Trophoblast cell (in vitro differentiated cells and primary cell): ENCODE data around the gene SLC13A1.
"Not testable (repeated sequence)": the region's sequence is repeated elsewhere in the genome, so short reads cannot be mapped to it uniquely, and the experiment has no call there.

Experiments used
- DNase-seq, 2 donors: peaks; one replicate each; pipeline ENCODE4 v3.0.0-alpha.2; 2016
- H2AFZ ChIP-seq: 2 replicates; pipeline ENCODE4 v1.6.1; 2013; ENCODE audit warnings: low read length, moderate library complexity, mild to moderate bottlenecking; ENCODE audit not compliant: insufficient read depth, poor library complexity
- H2AK5ac ChIP-seq: 2 replicates; pipeline ENCODE4 v1.6.1; 2013; ENCODE audit warnings: mild to moderate bottlenecking, low read length
- H2BK120ac ChIP-seq: 2 replicates; pipeline ENCODE4 v1.6.1; 2013; ENCODE audit warnings: low read length, mild to moderate bottlenecking, moderate library complexity; ENCODE audit not compliant: insufficient read depth, poor library complexity
- H2BK12ac ChIP-seq: 2 replicates; pipeline ENCODE4 v1.6.1; 2013; ENCODE audit warnings: mild to moderate bottlenecking, low read length, moderate library complexity
- H2BK5ac ChIP-seq: 2 replicates; pipeline ENCODE4 v1.6.1; 2013; ENCODE audit warnings: low read length, low read depth, moderate library complexity, mild to moderate bottlenecking; ENCODE audit not compliant: poor library complexity
- H3K14ac ChIP-seq: 2 replicates; pipeline ENCODE4 v1.6.1; 2013; ENCODE audit warnings: mild to moderate bottlenecking, low read length
- H3K18ac ChIP-seq: 2 replicates; pipeline ENCODE4 v1.6.1; 2013; ENCODE audit warnings: mild to moderate bottlenecking, low read length
- H3K23ac ChIP-seq: 2 replicates; pipeline ENCODE4 v1.6.1; 2013; ENCODE audit warnings: low read length
- H3K27ac ChIP-seq: 2 replicates; pipeline ENCODE4 v1.5.1; 2013; ENCODE audit warnings: low read depth, mild to moderate bottlenecking, inconsistent platforms, low read length, moderate library complexity
- H3K27me3 ChIP-seq: 2 replicates; pipeline ENCODE4 v1.6.1; 2013; ENCODE audit warnings: inconsistent platforms, mild to moderate bottlenecking, low read length, moderate library complexity; ENCODE audit not compliant: insufficient read depth
- H3K36me3 ChIP-seq, 2 experiments: 1 replicate in 1 of 2; 2 replicates in 1 of 2; pipeline ENCODE4 v1.6.1; 2013; ENCODE audit warnings: low read length in 2 of 2, mild to moderate bottlenecking in 2 of 2, moderate library complexity in 1 of 2; ENCODE audit not compliant: insufficient read depth in 2 of 2, control insufficient read depth in 1 of 2
- H3K4ac ChIP-seq: 2 replicates; pipeline ENCODE4 v1.6.1; 2013; ENCODE audit warnings: low read depth, mild to moderate bottlenecking, low read length, moderate library complexity
- H3K4me1 ChIP-seq, 2 experiments: 1 replicate in 1 of 2; 2 replicates in 1 of 2; pipeline ENCODE4 v1.6.1; 2013; ENCODE audit warnings: low read length in 2 of 2, mild to moderate bottlenecking in 2 of 2, moderate library complexity in 1 of 2; ENCODE audit not compliant: insufficient read depth in 2 of 2, control insufficient read depth in 1 of 2
- H3K4me2 ChIP-seq: 2 replicates; pipeline ENCODE4 v1.6.1; 2013; ENCODE audit warnings: inconsistent platforms, mild to moderate bottlenecking, low read length, moderate library complexity
- H3K4me3 ChIP-seq: 2 replicates; pipeline ENCODE4 v1.5.1; 2013; ENCODE audit warnings: mild to moderate bottlenecking, low read depth, low read length, inconsistent platforms
- H3K79me1 ChIP-seq: one replicate; pipeline ENCODE4 v1.6.1; 2013; ENCODE audit warnings: low read length
- H3K79me2 ChIP-seq: 2 replicates; pipeline ENCODE4 v1.6.1; 2013; ENCODE audit warnings: low read length, mild to moderate bottlenecking; ENCODE audit not compliant: control insufficient read depth, insufficient read depth, poor library complexity
- H3K9ac ChIP-seq: 2 replicates; pipeline ENCODE4 v1.6.1; 2013; ENCODE audit warnings: mild to moderate bottlenecking, low read length
- H3K9me3 ChIP-seq: 2 replicates; pipeline ENCODE4 v1.6.1; 2013; ENCODE audit warnings: low read depth, mild to moderate bottlenecking, control low read depth, inconsistent platforms, low read length; ENCODE audit not compliant: insufficient read depth
- H4K12ac ChIP-seq: 2 replicates; pipeline ENCODE4 v1.6.1; 2013; ENCODE audit warnings: low read depth, mild to moderate bottlenecking, low read length, moderate library complexity
- H4K8ac ChIP-seq: 2 replicates; pipeline ENCODE4 v1.6.1; 2013; ENCODE audit warnings: low read depth, mild to moderate bottlenecking, low read length, moderate library complexity
- H4K91ac ChIP-seq: one replicate; pipeline ENCODE4 v1.6.1; 2013; ENCODE audit warnings: low read depth, mild to moderate bottlenecking, low read length, moderate library complexity
- WGBS: extraction: QIAGEN DNeasy Blood & Tissue Kit; methylation state at CpG from one replicate; pipeline ENCODE4 v1.1.7; 2013; ENCODE audit warnings: missing lambda C conversion rate; ENCODE audit not compliant: insufficient read length, insufficient coverage; ENCODE audit errors: extremely low coverage; 5-methylcytosine and 5-hydroxymethylcytosine counted together

Gene SLC13A1

GRCh38 chr7:123227666-123228065, 27.9 kb upstream of the SLC13A1 start:
- not testable (repeated sequence) for H2BK12ac ChIP-seq, H3K36me3 ChIP-seq, H3K4ac ChIP-seq, H4K12ac ChIP-seq, H3K4me1 ChIP-seq, H3K14ac ChIP-seq, H3K9ac ChIP-seq, H2AK5ac ChIP-seq, H2BK5ac ChIP-seq, H3K23ac ChIP-seq, H2BK120ac ChIP-seq, H3K9me3 ChIP-seq, H4K91ac ChIP-seq, H3K4me3 ChIP-seq, H3K79me2 ChIP-seq, H2AFZ ChIP-seq, H3K4me2 ChIP-seq, H3K18ac ChIP-seq, DNase-seq, H4K8ac ChIP-seq, H3K79me1 ChIP-seq, H3K27me3 ChIP-seq, H3K27ac ChIP-seq
- no CpG with 5 or more reads among the region's 6 CpGs for WGBS

- Histone ChIP-seq H3K4ac (no peak overlapping the region), H3K9me3 (no peaks in the 10 kb centered on the region), H3K9ac (no peak overlapping the region), H4K91ac (no peak overlapping the region), H3K4me1 (no peaks in the 10 kb centered on the region), H2BK12ac (no peak overlapping the region), H2AK5ac (no peak overlapping the region), H3K79me2 (no peaks in the 10 kb centered on the region), H3K4me2 (no peak overlapping the region), H2BK5ac (no peak overlapping the region), H3K23ac (no peak overlapping the region), H3K27me3 (no peaks in the 10 kb centered on the region), H3K18ac (no peak overlapping the region), H3K36me3 (no peaks in the 10 kb centered on the region), H3K4me3 (no peak overlapping the region), H4K8ac (no peak overlapping the region), H2BK120ac (no peak overlapping the region), H4K12ac (no peak overlapping the region), H3K14ac (no peak overlapping the region), H3K79me1 (no peaks in the 10 kb centered on the region), H3K27ac (no peak overlapping the region), H2AFZ (no peak overlapping the region)
- 100% methylated on average over 1 of the region's 1 CpG for WGBS
- DNase-seq: no peak
These were observed 20.6 kb upstream of the SLC13A1 start for GRCh38 chr7:123220396-123220795.

GRCh38 chr7:123218866-123219265, 19.1 kb upstream of the SLC13A1 start:
- H3K9ac ChIP-seq: no peak overlapping the region
- no peaks in the 10 kb centered on the region for H3K9me3 ChIP-seq
- no peak for DNase-seq
- H3K79me2 ChIP-seq: no peaks in the 10 kb centered on the region
- H4K8ac ChIP-seq: no peak overlapping the region
- no peak overlapping the region for H2BK120ac ChIP-seq
- H4K12ac ChIP-seq: no peak overlapping the region
- H3K79me1 ChIP-seq: no peaks in the 10 kb centered on the region
- no peak overlapping the region for H3K4ac ChIP-seq
- no peak overlapping the region for H2BK12ac ChIP-seq
- no peak overlapping the region for H3K14ac ChIP-seq
- no CpG with 5 or more reads among the region's 2 CpGs for WGBS
- H2AFZ ChIP-seq: no peak overlapping the region
- no peak overlapping the region for H2AK5ac ChIP-seq
- H3K23ac ChIP-seq: no peak overlapping the region
- H2BK5ac ChIP-seq: no peak overlapping the region
- no peak overlapping the region for H3K4me2 ChIP-seq
- H4K91ac ChIP-seq: no peak overlapping the region
- no peaks in the 10 kb centered on the region for H3K36me3 ChIP-seq
- no peaks in the 10 kb centered on the region for H3K27me3 ChIP-seq
- H3K18ac ChIP-seq: no peak overlapping the region
- no peak overlapping the region for H3K4me3 ChIP-seq
- no peak overlapping the region for H3K27ac ChIP-seq
- no peaks in the 10 kb centered on the region for H3K4me1 ChIP-seq

GRCh38 chr7:123216825-123217224, 17.1 kb upstream of the SLC13A1 start:
- Histone ChIP-seq H3K9me3 (no peaks in the 10 kb centered on the region), H3K23ac (no peak overlapping the region), H3K4me2 (no peak overlapping the region), H3K79me1 (no peaks in the 10 kb centered on the region), H3K27me3 (no peaks in the 10 kb centered on the region), H2BK120ac (no peak overlapping the region), H3K4me1 (no peaks in the 10 kb centered on the region), H3K4ac (no peak overlapping the region), H4K8ac (no peak overlapping the region), H3K18ac (no peak overlapping the region), H3K9ac (no peak overlapping the region), H2AFZ (no peak overlapping the region), H3K79me2 (no peaks in the 10 kb centered on the region), H3K27ac (no peak overlapping the region), H2AK5ac (no peak overlapping the region), H2BK5ac (no peak overlapping the region), H4K12ac (no peak overlapping the region), H2BK12ac (no peak overlapping the region), H3K4me3 (no peak overlapping the region), H4K91ac (no peak overlapping the region), H3K14ac (no peak overlapping the region), H3K36me3 (no peaks in the 10 kb centered on the region)
- no CpG with 5 or more reads among the region's 1 CpG for WGBS
- no peak for DNase-seq
